T47D (cell line): ENCODE measurements around the gene HEMGN.
"Not testable (repeated sequence)": the region's sequence is repeated elsewhere in the genome, so short reads cannot be mapped to it uniquely, and the experiment has no call there.

Source experiments
- DNase-seq, 2 experiments: peaks; one replicate each; pipeline versions ENCODE4 v3.0.0 to v3.0.0-alpha.2; 2011 to 2012; ENCODE audit warnings: low read depth in 1 of 2, low spot score in 1 of 2
- JUND ChIP-seq: IDR thresholded peaks from 2 replicates; pipeline ENCODE4 v1.6.1; 2012; ENCODE audit warnings: low read depth
- in situ Hi-C: cut with HindIII; loops from 2 replicates; pipeline ENCODE4 v1.10.0; 2016; ENCODE audit warnings: low sequenced_read_pairs, low pct_unique_long_range_greater_than_20kb

Gene HEMGN

GRCh38 chr9:97959585-97959984 is 21.6 kb upstream of the HEMGN start:
- in situ Hi-C loops, result no loop called here
- TF ChIP-seq JUND, result no peak
- no peak for DNase-seq

- in situ Hi-C loops, result no loop called here
- no peak for DNase-seq
- no peak for TF ChIP-seq JUND
Measured at GRCh38 chr9:97958812-97959511, 21.0 kb upstream of the HEMGN start.

GRCh38 chr9:97956331-97956730 is 18.4 kb upstream of the HEMGN start:
- DNase-seq, result no peak
- in situ Hi-C loops, result no loop called here
- no peak for TF ChIP-seq JUND

GRCh38 chr9:97954550-97954989 is 16.6 kb upstream of the HEMGN start:
- in situ Hi-C loops, result no loop called here
- DNase-seq, result peak; percentile 51 to 74
- no peak for TF ChIP-seq JUND

- DNase-seq, result peak in 1 of 2 experiments; percentile 24
- in situ Hi-C loops, result not testable (repeated sequence)
Measured at GRCh38 chr9:97950873-97951272, 12.9 kb upstream of the HEMGN start.

- DNase-seq, in situ Hi-C loops: not testable (repeated sequence)
Measured at GRCh38 chr9:97947094-97947493, 9.1 kb upstream of the HEMGN start.

GRCh38 chr9:97945470-97945869 is 7.5 kb upstream of the HEMGN start:
- DNase-seq, in situ Hi-C loops: not testable (repeated sequence)

GRCh38 chr9:97944612-97945011 is 6.6 kb upstream of the HEMGN start:
- no peak for TF ChIP-seq JUND
- in situ Hi-C loops, result no loop called here
- DNase-seq, result no peak

- DNase-seq, result no peak
- in situ Hi-C loops, result no loop called here
- no peak for TF ChIP-seq JUND
Measured at GRCh38 chr9:97943308-97943855, 5.4 kb upstream of the HEMGN start.

GRCh38 chr9:97941323-97941722 is 3.4 kb upstream of the HEMGN start:
- in situ Hi-C loops, result no loop called here
- TF ChIP-seq JUND, result no peak
- DNase-seq, result no peak

- in situ Hi-C loops, result no loop called here
- DNase-seq, result no peak
- TF ChIP-seq JUND, result no peak
Measured at GRCh38 chr9:97940741-97941140, 2.8 kb upstream of the HEMGN start.

GRCh38 chr9:97940233-97940632 is 2.3 kb upstream of the HEMGN start:
- DNase-seq, result no peak
- in situ Hi-C loops, result no loop called here
- no peak for TF ChIP-seq JUND

- TF ChIP-seq JUND, result no peak
- in situ Hi-C loops, result no loop called here
- no peak for DNase-seq
Measured at GRCh38 chr9:97936998-97937397, 974 bp downstream of the HEMGN start.

- no peak for TF ChIP-seq JUND
- in situ Hi-C loops, result no loop called here
- no peak for DNase-seq
Measured at GRCh38 chr9:97935276-97935675, 2.7 kb downstream of the HEMGN start.
